ENCODE data around the gene ZBTB7C.

The ZBTB7C gene

GRCh38 chr18:48216639-48217257 lies 192.4 kb downstream of the ZBTB7C start:
- no peak for TF ChIP-seq CTCF (IDR thresholded peaks at IDR 0.05; ENCODE audit: low read depth, low read length)
- H3K4me3 ChIP-seq (ENCODE audit: low read depth, low read length) = no peak overlapping the region
- DNase-seq (ENCODE audit: low read depth, low spot score) = no peak
- in situ Hi-C loops (cut with HindIII; ENCODE audit: low sequenced_read_pairs) = no loop called here

GRCh38 chr18:48215876-48216638 lies 193.1 kb downstream of the ZBTB7C start:
- DNase-seq (ENCODE audit: low read depth, low spot score) = no peak
- no peak for TF ChIP-seq CTCF (IDR thresholded peaks at IDR 0.05; ENCODE audit: low read depth, low read length)
- no peak overlapping the region for H3K4me3 ChIP-seq (ENCODE audit: low read depth, low read length)
- in situ Hi-C loops (cut with HindIII; ENCODE audit: low sequenced_read_pairs) = no loop called here

GRCh38 chr18:48213791-48214190 lies 195.4 kb downstream of the ZBTB7C start:
- no peak overlapping the region for H3K4me3 ChIP-seq (ENCODE audit: low read depth, low read length)
- TF ChIP-seq CTCF (IDR thresholded peaks at IDR 0.05; ENCODE audit: low read depth, low read length) = no peak
- no peak for DNase-seq (ENCODE audit: low read depth, low spot score)
- in situ Hi-C loops (cut with HindIII; ENCODE audit: low sequenced_read_pairs) = no loop called here

GRCh38 chr18:48208432-48209140 lies 200.6 kb downstream of the ZBTB7C start:
- TF ChIP-seq CTCF (IDR thresholded peaks at IDR 0.05; ENCODE audit: low read depth, low read length) = no peak
- no peak for DNase-seq (ENCODE audit: low read depth, low spot score)
- H3K4me3 ChIP-seq (ENCODE audit: low read depth, low read length) = no peak overlapping the region
- in situ Hi-C loops (cut with HindIII; ENCODE audit: low sequenced_read_pairs) = no loop called here

- DNase-seq (ENCODE audit: low read depth, low spot score) = no peak
- TF ChIP-seq CTCF (IDR thresholded peaks at IDR 0.05; ENCODE audit: low read depth, low read length) = no peak
- in situ Hi-C loops (cut with HindIII; ENCODE audit: low sequenced_read_pairs) = no loop called here
Measured at GRCh38 chr18:48207733-48208132, 201.4 kb downstream of the ZBTB7C start.

GRCh38 chr18:48206887-48207286 lies 202.3 kb downstream of the ZBTB7C start:
- no peak for DNase-seq (ENCODE audit: low read depth, low spot score)
- in situ Hi-C loops (cut with HindIII; ENCODE audit: low sequenced_read_pairs) = no loop called here
- no peak overlapping the region for H3K4me3 ChIP-seq (ENCODE audit: low read depth, low read length)
- no peak for TF ChIP-seq CTCF (IDR thresholded peaks at IDR 0.05; ENCODE audit: low read depth, low read length)

More at GRCh38 chr18:48207733-48208132, 201.4 kb downstream of the ZBTB7C start:
- H3K4me3 ChIP-seq (ENCODE audit: low read depth, low read length) = no peak overlapping the region
